ENCODE results near the gene MYLK. TPM values are rescaled to one million over a fixed set of nuclear protein-coding genes. Genes with fewer than 3 reads are reported as not detected.

Gene MYLK
- polyA plus RNA-seq, 1 donor (not counting 4 experiments of a cell fraction or from before 2014, with no cell fraction given), result 7.8 TPM

- no peak for FAIRE-seq
- Histone ChIP-seq H3K4me2 (ENCODE audit: control insufficient read depth, extremely low read depth, insufficient read depth, low read depth, low read length) (no peak overlapping the region), H2AFZ (ENCODE audit: control insufficient read depth, low read length) (no peak overlapping the region), H3K36me3 (ENCODE audit: control insufficient read depth in 2 of 2, extremely low read depth in 1 of 2, insufficient read depth in 2 of 2, low read length in 2 of 2) (peaks cover 0 to 2% of the 10 kb centered on the region in 2 experiments), H4K20me1 (ENCODE audit: control insufficient read depth, extremely low read depth, insufficient read depth, low read length) (no peaks in the 10 kb centered on the region), H3K9ac (ENCODE audit: control insufficient read depth, extremely low read depth, insufficient read depth, low read length) (no peak overlapping the region), H3K4me1 (ENCODE audit: control insufficient read depth, extremely low read depth, insufficient read depth, low read length) (peaks cover 11% of the 10 kb centered on the region), H3K4me3 (ENCODE audit: control insufficient read depth in 2 of 3, extremely low read depth in 1 of 3, insufficient read depth in 2 of 3, low read depth in 1 of 3, low read length in 3 of 3) (no peak overlapping the region), H3K27ac (ENCODE audit: control insufficient read depth, insufficient read depth, low read length) (no peak overlapping the region), H3K9me3 (ENCODE audit: control insufficient read depth, low read depth, low read length) (no peaks in the 10 kb centered on the region), H3K9me1 (ENCODE audit: control insufficient read depth, extremely low read depth, insufficient read depth, low read length) (no peaks in the 10 kb centered on the region), H3K27me3 (ENCODE audit: control insufficient read depth, extremely low read depth, insufficient read depth, low read length) (no peaks in the 10 kb centered on the region), H3K79me2 (ENCODE audit: control insufficient read depth, insufficient read depth, low read length) (no peaks in the 10 kb centered on the region)
- peak; percentile 16 to 28 (median 23) for TF ChIP-seq CTCF (optimal IDR thresholded peaks at IDR 0.05 in 1 of 3, IDR thresholded peaks at IDR 0.05 in 1 of 3, conservative IDR thresholded peaks at IDR 0.05 in 1 of 3; ENCODE audit: extremely low read depth in 1 of 3, insufficient read depth in 2 of 3, low read length in 3 of 3)
- no peak for TF ChIP-seq EZH2 (IDR thresholded peaks at IDR 0.05; ENCODE audit: low read length)
- dilution Hi-C loops (cut with MboI; ENCODE audit: extremely low pct_ligation_motif_present, low sequenced_read_pairs), result no loop called here
- no peak for DNase-seq (ENCODE audit: low read depth, low spot score)
These were observed 254.4 kb downstream of the MYLK start for GRCh38 chr3:123629747-123630047.

DNA sequence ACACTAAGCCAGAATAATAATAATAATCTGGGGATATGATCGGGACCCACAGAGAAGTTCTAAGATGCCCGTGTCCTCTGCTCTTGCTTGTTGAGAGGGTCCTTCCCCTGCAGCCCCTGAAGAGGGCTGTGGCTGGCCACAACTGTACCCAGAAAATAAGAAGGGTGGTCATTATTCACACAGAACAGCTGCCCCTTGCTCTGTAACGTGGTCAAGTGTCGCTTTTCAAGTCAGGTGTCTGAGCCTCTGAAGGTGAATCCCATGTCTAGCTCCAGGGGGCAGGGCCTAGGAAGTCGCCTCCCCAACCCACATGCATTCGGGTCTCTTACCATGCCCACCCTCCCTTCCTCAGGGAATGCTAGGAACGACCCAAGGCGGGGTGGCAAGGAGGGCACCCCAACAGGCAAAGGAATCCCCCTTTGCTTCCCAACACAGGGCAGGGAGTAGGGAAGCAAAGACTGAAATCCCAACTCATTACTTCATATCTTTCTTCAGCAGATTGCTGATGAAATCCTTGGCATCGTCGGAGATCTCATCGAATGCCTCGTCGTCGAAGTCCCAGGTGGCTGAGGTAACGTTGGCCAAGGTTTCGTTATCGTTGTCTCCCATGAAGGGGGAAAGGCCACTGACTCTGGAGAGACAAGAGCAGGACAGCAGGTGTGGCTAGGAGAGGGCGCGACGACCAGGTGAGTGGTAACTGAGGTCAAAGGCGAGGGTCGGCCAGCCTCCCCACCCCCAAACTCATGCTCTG, 255.0 kb downstream of the MYLK start:
- H3K27ac ChIP-seq (ENCODE audit: control insufficient read depth, insufficient read depth, low read length), result no peak overlapping the region
- peaks cover 16% of the 10 kb centered on the region for H3K4me1 ChIP-seq (ENCODE audit: control insufficient read depth, extremely low read depth, insufficient read depth, low read length)
- dilution Hi-C loops (cut with MboI; ENCODE audit: extremely low pct_ligation_motif_present, low sequenced_read_pairs), result no loop called here
- no peak overlapping the region for H3K4me3 ChIP-seq (ENCODE audit: control insufficient read depth in 2 of 3, extremely low read depth in 1 of 3, insufficient read depth in 2 of 3, low read depth in 1 of 3, low read length in 3 of 3)
- no peak overlapping the region for H2AFZ ChIP-seq (ENCODE audit: control insufficient read depth, low read length)
- H3K9me3 ChIP-seq (ENCODE audit: control insufficient read depth, low read depth, low read length), result no peaks in the 10 kb centered on the region
- no peak overlapping the region for H3K9ac ChIP-seq (ENCODE audit: control insufficient read depth, extremely low read depth, insufficient read depth, low read length)
- H3K79me2 ChIP-seq (ENCODE audit: control insufficient read depth, insufficient read depth, low read length), result no peaks in the 10 kb centered on the region
- no peaks in the 10 kb centered on the region for H4K20me1 ChIP-seq (ENCODE audit: control insufficient read depth, extremely low read depth, insufficient read depth, low read length)
- H3K27me3 ChIP-seq (ENCODE audit: control insufficient read depth, extremely low read depth, insufficient read depth, low read length), result no peaks in the 10 kb centered on the region
- DNase-seq (ENCODE audit: low read depth, low spot score), result no peak
- no peak for FAIRE-seq
- H3K9me1 ChIP-seq (ENCODE audit: control insufficient read depth, extremely low read depth, insufficient read depth, low read length), result no peaks in the 10 kb centered on the region
- H3K4me2 ChIP-seq (ENCODE audit: control insufficient read depth, extremely low read depth, insufficient read depth, low read depth, low read length), result no peak overlapping the region
- peaks cover 0 to 2% of the 10 kb centered on the region in 2 experiments for H3K36me3 ChIP-seq (ENCODE audit: control insufficient read depth in 2 of 2, extremely low read depth in 1 of 2, insufficient read depth in 2 of 2, low read length in 2 of 2)
- TF ChIP-seq CTCF (optimal IDR thresholded peaks at IDR 0.05 in 1 of 3, IDR thresholded peaks at IDR 0.05 in 1 of 3, conservative IDR thresholded peaks at IDR 0.05 in 1 of 3; ENCODE audit: extremely low read depth in 1 of 3, insufficient read depth in 2 of 3, low read length in 3 of 3), result no peak
- no peak for TF ChIP-seq EZH2 (IDR thresholded peaks at IDR 0.05; ENCODE audit: low read length)

Measured in keratinocyte (primary cell).